ENCODE results near the gene ACAN. TPM values are rescaled to one million over a fixed set of nuclear protein-coding genes. Genes with fewer than 3 reads are reported as not detected.

ACAN gene
- total RNA-seq, 1 experiment from 2014 or later = not detected

DNA sequence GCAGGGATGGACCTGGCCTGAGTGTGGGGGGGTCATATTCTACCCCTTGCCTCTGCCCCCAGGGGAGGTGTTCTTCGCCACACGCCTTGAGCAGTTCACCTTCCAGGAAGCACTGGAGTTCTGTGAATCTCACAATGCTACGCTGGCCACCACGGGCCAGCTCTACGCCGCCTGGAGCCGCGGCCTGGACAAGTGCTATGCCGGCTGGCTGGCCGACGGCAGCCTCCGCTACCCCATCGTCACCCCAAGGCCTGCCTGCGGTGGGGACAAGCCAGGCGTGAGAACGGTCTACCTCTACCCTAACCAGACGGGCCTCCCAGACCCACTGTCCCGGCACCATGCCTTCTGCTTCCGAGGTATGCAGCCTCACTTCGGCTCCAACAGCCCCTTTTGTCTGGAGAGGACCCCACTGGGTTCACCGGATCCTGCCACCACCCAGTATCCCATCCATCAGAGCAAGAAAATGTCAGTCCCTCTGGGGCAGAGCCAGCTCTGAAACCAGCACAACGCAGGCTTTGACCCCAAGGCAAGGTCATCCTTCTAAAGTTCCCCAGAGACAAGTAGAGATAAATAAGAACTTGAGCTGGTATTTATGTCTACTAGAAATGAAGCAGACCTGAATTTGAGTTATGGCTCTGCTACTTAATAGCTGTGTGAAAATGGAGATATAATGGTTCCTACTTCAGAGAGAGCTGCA, 46.3 kb downstream of the ACAN start:
- peaks cover 57% of the 10 kb centered on the region for H3K27me3 ChIP-seq (ENCODE audit: insufficient read depth, low read depth)
- TF ChIP-seq, protein P1, sequence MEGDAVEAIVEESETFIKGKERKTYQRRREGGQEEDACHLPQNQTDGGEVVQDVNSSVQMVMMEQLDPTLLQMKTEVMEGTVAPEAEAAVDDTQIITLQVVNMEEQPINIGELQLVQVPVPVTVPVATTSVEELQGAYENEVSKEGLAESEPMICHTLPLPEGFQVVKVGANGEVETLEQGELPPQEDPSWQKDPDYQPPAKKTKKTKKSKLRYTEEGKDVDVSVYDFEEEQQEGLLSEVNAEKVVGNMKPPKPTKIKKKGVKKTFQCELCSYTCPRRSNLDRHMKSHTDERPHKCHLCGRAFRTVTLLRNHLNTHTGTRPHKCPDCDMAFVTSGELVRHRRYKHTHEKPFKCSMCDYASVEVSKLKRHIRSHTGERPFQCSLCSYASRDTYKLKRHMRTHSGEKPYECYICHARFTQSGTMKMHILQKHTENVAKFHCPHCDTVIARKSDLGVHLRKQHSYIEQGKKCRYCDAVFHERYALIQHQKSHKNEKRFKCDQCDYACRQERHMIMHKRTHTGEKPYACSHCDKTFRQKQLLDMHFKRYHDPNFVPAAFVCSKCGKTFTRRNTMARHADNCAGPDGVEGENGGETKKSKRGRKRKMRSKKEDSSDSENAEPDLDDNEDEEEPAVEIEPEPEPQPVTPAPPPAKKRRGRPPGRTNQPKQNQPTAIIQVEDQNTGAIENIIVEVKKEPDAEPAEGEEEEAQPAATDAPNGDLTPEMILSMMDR (conservative IDR thresholded peaks at IDR 0.05) = no peak
- no peak for TF ChIP-seq EZH2 (IDR thresholded peaks at IDR 0.05; ENCODE audit: low read depth)
- H3K79me2 ChIP-seq (ENCODE audit: low read depth) = no peaks in the 10 kb centered on the region
- H2AFZ ChIP-seq = no peak overlapping the region
- ChIA-PET POLR2A (ENCODE audit: unreplicated experiment) (no interaction called here), CTCF (no interaction called here)
- H3K9me3 ChIP-seq (ENCODE audit: insufficient read depth, low read depth) = no peaks in the 10 kb centered on the region
- no TSS peak for BruUV-seq (replicated peaks)
- H3K27ac ChIP-seq = no peak overlapping the region
- no peaks in the 10 kb centered on the region for H4K20me1 ChIP-seq (ENCODE audit: insufficient read depth)
- no peak overlapping the region for H3K4me2 ChIP-seq
- intact Hi-C loops (cut with micrococcal nuclease; ENCODE audit: unreplicated experiment) = no loop called here
- no peaks in the 10 kb centered on the region for H3K9me2 ChIP-seq (ENCODE audit: insufficient read depth)
- H3K36me3 ChIP-seq (ENCODE audit: low read depth) = no peaks in the 10 kb centered on the region
- no peak for DNase-seq
- H3F3A ChIP-seq (ENCODE audit: insufficient read depth, low read depth) = no peaks in the 10 kb centered on the region
- no peak overlapping the region for H3K4me3 ChIP-seq
- H3K4me1 ChIP-seq (replicated peaks; ENCODE audit: insufficient read depth) = no peaks in the 10 kb centered on the region

DNA sequence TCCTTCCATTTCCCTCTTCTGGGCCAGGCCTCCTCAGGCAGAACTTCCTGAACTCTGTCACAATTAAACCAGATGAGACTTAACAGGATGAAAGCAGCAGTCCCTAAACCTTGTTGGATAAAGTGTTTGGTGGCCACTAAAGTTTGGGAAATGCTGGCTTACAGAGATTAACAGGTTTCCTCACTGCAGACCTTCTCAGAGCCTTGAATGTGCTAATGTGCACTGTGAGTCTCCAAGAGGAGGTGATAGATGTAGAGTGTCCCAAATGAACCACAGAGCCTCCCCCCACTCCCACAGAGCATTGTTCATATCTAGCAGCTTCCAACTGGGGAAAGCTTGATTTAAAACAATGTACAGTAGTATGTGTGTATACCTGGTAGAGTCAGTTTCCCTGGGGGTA, 49.2 kb downstream of the ACAN start:
- CTCF ChIA-PET = no interaction called here
- H3K4me1 ChIP-seq (replicated peaks; ENCODE audit: insufficient read depth) = no peaks in the 10 kb centered on the region
- H3K27me3 ChIP-seq (ENCODE audit: insufficient read depth, low read depth) = peaks cover 66% of the 10 kb centered on the region
- intact Hi-C loops (cut with micrococcal nuclease; ENCODE audit: unreplicated experiment) = no loop called here
- H3K79me2 ChIP-seq (ENCODE audit: low read depth) = no peaks in the 10 kb centered on the region
- H3K4me2 ChIP-seq = no peak overlapping the region
- no peak overlapping the region for H3K27ac ChIP-seq
- no peaks in the 10 kb centered on the region for H3K9me3 ChIP-seq (ENCODE audit: insufficient read depth, low read depth)
- no TSS peak for BruUV-seq (replicated peaks)
- POLR2A ChIA-PET (ENCODE audit: unreplicated experiment) = no interaction called here
- H3K36me3 ChIP-seq (ENCODE audit: low read depth) = no peaks in the 10 kb centered on the region
- H3K9me2 ChIP-seq (ENCODE audit: insufficient read depth) = no peaks in the 10 kb centered on the region
- DNase-seq = no peak
- H4K20me1 ChIP-seq (ENCODE audit: insufficient read depth) = no peaks in the 10 kb centered on the region
- H3K4me3 ChIP-seq = no peak overlapping the region
- no peak for TF ChIP-seq EZH2 (IDR thresholded peaks at IDR 0.05; ENCODE audit: low read depth)
- TF ChIP-seq, protein P1 (conservative IDR thresholded peaks at IDR 0.05) = no peak
- no peaks in the 10 kb centered on the region for H3F3A ChIP-seq (ENCODE audit: insufficient read depth, low read depth)
- H2AFZ ChIP-seq = no peak overlapping the region

DNA sequence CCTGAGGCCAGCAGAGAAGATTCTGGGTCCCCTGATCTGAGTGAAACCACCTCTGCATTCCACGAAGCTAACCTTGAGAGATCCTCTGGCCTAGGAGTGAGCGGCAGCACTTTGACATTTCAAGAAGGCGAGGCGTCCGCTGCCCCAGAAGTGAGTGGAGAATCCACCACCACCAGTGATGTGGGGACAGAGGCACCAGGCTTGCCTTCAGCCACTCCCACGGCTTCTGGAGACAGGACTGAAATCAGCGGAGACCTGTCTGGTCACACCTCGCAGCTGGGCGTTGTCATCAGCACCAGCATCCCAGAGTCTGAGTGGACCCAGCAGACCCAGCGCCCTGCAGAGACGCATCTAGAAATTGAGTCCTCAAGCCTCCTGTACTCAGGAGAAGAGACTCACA, 55.7 kb downstream of the ACAN start:
- H3K27me3 ChIP-seq (ENCODE audit: insufficient read depth, low read depth) = peaks cover 73% of the 10 kb centered on the region
- ChIA-PET POLR2A (ENCODE audit: unreplicated experiment) (no interaction called here), CTCF (no interaction called here)
- TF ChIP-seq, protein P1 (conservative IDR thresholded peaks at IDR 0.05) = no peak
- no peak for TF ChIP-seq EZH2 (IDR thresholded peaks at IDR 0.05; ENCODE audit: low read depth)
- H3K27ac ChIP-seq = no peak overlapping the region
- no peak for DNase-seq
- BruUV-seq (replicated peaks) = no TSS peak
- H3K4me1 ChIP-seq (replicated peaks; ENCODE audit: insufficient read depth) = no peaks in the 10 kb centered on the region
- intact Hi-C loops (cut with micrococcal nuclease; ENCODE audit: unreplicated experiment) = no loop called here
- H2AFZ ChIP-seq = no peak overlapping the region
- H3K9me2 ChIP-seq (ENCODE audit: insufficient read depth) = no peaks in the 10 kb centered on the region
- no peak overlapping the region for H3K4me3 ChIP-seq
- H3F3A ChIP-seq (ENCODE audit: insufficient read depth, low read depth) = no peaks in the 10 kb centered on the region
- no peak overlapping the region for H3K4me2 ChIP-seq
- H3K9me3 ChIP-seq (ENCODE audit: insufficient read depth, low read depth) = no peaks in the 10 kb centered on the region
- H3K36me3 ChIP-seq (ENCODE audit: low read depth) = no peaks in the 10 kb centered on the region
- H4K20me1 ChIP-seq (ENCODE audit: insufficient read depth) = no peaks in the 10 kb centered on the region
- no peaks in the 10 kb centered on the region for H3K79me2 ChIP-seq (ENCODE audit: low read depth)

Measured in PC-9 (cell line).